SK-MEL-5 (cell line): Measurements from ENCODE around the gene SP140. TPM values are rescaled to one million over a fixed set of nuclear protein-coding genes. Genes with fewer than 3 reads are reported as not detected.

Experiments
- DNase-seq: peaks from one replicate; pipeline ENCODE4 v3.0.0-alpha.2; 2016; ENCODE audit warnings: low read depth, low spot score
- in situ Hi-C: cut with HindIII; loops from 2 replicates; pipeline ENCODE4 v1.10.0; 2016; ENCODE audit warnings: low sequenced_read_pairs, high pct_unique_total_duplicates, low pct_unique_long_range_greater_than_20kb
- polyA plus RNA-seq, 2 experiments: library from polyadenylated mRNA; depleted of rRNA; stranded (reverse); fragments of >200 nt; gene quantifications; 2 replicates each; pipeline ENCODE4 v1.2.3, GENCODE V29; 2015
- total RNA-seq: library from RNA; depleted of rRNA; stranded (reverse); fragments of >200 nt; shearing (Covaris generic); gene quantifications from 2 replicates; pipeline ENCODE4 v1.2.3, GENCODE V29; 2014; rRNA removed

Gene SP140
- total RNA-seq, result not detected in 2 replicates
- polyA plus RNA-seq (2015; cell fraction: cytosol; rRNA removed), result 0.11 TPM in 1 of 2 replicates, not detected in the other
- 3.3 TPM in 1 of 2 replicates, not detected in the other for polyA plus RNA-seq (2015; cell fraction: nucleus; rRNA removed)

DNA sequence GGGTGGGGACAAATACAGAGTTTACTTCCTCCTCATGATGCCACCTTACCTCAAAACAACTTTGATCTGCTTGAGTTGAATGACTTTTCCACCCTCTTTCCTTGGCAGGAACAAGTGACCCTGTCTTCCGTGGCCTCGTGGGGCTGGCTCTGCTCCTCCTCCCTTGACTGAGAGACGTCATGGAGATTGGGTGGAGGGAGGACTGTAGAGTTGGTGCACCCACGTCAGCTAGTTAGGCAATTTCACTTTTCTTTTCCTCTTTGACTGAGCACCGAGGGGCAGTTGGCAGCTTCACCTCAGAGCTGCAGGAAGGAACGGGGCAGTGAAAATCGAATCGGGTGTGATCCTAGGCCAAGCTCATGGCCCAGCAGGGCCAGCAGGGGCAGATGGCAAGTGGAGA, at the start of gene SP140:
SP140 (plus strand) TSS at position 251 of the 400 bp plus-strand sequence; CDS start at position 360, 109 bp downstream.
- in situ Hi-C loops, result no loop called here
- DNase-seq, result no peak

DNA sequence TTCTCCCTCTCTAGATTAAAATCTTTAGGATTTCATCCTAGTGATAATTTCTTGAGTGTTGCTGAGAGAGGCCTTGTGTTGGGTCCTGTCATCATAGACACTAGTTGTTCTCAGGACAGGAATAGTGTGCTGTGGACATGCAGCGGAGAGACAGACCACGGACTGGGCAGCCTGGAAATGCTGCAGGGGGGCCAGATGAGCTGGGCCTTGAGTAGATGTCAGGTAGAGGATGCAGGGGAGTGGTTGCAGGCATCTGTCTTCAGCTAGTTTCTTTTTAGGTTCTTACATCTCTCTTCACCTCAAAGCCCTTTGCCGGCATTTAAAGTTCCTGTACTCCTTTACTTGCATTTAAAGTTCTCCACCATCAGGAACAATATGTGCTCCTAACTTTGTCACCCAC, 48.5 kb upstream of the SP140 start:
- in situ Hi-C loops, result no loop called here

DNA sequence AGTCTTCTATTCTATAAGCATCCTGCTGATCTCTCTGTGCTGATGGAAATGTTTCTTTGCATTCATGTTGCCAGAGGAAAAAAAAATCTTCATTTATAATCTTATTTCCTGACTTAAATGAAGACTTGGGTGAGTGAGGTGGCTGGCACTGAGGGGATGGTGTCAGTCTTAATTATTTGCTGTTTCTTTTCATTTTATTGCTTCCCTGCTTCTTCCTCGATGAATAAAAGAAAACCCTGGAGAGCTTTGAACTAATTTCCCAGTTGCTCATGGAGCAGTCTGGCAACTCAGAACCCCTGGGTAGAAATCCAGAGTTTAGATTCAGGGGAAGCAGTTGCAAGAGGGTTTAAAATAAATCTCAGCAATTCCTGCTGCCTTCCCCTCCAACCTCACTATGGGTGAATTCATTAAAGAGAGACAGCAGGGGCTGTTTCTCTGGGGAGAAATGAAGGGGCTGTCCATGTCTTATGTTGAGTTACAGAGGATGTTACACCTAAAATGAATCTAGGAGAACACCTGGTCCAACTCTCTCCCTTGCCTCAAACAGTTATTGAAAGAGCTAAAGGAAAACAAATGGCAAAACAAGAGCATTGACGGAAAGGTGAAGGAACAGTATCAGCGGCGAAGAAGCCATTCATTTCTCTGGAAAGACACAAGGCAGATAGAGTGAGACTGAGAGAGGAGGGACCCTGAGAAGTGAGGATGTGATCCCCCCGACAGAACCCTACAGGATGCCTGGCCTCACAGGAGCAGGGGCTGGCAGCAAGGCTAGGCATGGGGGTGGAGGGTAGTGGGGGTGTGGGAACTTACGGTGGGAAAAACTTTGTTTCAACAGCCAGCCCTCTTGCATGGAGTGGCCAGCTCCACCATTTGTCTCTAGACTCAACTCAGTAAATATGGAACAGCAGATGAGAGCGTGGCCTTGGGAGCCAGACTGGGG, 46.7 kb upstream of the SP140 start:
- DNase-seq, result no peak
- in situ Hi-C loops, result no loop called here

More for the DNA sequence above, 48.5 kb upstream of the SP140 start:
- DNase-seq, result no peak

DNA sequence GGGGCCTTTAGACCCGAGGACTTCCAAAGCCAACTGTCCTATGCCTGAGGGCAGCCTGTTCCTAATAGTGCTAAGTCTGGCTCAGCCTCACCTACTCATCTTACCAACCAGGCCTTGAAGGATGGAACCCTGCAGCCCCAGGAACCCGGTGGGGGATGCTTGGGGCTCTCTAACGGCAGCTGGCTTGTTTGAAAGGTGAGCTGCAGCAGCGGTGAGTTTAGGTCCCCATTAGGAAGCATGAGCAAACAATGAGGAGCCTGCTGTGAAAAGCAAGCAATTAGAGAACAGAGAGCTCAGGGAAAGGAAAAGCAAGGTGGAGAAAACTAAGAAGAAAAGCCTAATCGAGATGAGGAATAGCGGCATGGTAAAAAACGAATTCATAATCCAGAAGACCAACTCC, 45.6 kb upstream of the SP140 start:
- DNase-seq, result no peak
- in situ Hi-C loops, result no loop called here

DNA sequence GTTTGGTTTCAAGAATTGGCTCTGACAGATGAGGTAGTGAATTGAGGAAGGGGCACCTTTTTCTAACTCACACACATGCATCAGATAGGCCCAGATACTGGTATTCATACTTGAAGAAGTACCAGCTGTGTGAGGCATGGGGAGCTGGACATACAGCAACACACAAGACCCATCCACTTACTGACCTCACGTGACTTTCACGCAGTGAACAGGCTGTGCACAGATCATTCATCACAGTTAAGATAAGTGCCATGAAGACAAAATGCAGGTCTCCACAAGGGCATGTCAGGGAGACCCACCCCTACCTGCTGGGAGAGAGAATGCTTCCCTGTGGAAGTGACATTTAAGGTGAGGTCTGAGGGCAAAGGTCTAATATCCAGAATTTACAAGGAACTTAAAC, 44.3 kb upstream of the SP140 start:
- in situ Hi-C loops, result no loop called here
- DNase-seq, result no peak

DNA sequence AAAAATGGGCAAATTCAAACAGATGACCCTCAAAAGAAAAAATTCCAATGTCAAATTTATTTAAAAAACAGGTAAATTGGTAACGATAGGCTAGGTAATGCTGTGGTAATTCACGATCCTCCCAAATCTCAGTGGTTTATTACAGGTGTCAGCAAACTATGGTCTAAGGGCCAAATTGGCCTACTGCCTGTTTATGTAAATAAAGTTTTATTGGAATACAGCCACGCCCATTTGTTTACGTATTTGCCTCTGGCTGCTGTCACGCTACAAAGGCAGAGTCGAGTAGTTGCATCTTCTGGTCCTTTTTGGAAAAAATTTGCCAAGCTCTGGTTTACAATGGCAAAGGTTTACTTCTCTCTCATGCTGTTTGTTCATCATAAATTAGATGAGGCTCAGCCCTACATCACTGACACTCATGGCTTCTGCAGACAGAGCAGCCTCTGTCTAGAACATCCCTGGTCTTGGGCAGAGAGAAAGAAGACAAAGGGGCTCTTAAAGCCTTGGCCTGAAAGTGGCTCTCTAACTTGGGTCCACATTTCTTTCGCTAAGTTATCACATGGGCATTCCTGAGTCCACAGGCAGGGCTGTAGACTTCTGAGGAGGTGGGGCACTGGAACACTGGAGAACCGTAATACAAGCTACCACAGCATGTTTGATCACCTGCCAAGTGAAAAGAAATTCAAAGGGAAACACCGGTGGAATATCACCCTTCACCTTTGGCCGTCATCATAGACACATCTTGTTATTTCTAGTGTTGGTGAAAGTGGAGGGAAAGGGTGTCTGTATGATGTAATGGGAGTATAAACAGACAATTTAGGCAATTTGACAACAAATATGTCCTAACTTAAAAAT, 40.6 kb upstream of the SP140 start:
- in situ Hi-C loops, result no loop called here
- DNase-seq, result peak; percentile 71

DNA sequence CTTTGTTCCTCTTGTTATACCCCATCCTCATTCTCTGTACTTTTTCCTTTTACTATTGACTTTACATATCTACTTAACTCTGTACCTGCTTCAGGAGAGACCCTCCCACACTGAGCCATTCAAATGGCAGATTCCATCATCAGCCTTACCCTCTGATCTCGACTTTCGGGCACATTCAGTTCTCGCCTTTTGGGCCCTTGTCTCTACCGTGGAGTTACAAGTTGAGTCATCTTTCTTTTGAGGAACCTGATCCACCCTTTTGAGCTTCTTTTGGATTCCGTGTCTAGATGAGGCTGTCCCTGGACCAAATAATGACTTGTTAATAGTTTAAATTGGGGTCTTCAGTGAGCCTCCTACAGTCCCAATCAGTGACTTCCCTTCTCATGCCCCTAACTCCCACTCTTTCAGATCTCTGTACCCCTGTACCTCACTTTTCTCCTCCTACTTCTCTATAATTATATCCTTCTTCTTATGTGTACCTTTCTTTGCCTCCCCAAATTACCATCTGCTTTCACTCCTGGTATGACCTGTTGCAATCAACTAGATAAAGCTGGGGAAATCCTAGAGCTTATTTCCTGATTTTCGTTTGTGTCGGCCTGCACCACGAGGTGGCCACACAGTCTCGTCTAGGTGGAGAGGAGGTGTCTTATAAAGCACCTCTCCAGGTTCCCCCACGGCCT, 23.0 kb upstream of the SP140 start:
- DNase-seq, result no peak
- in situ Hi-C loops, result no loop called here

DNA sequence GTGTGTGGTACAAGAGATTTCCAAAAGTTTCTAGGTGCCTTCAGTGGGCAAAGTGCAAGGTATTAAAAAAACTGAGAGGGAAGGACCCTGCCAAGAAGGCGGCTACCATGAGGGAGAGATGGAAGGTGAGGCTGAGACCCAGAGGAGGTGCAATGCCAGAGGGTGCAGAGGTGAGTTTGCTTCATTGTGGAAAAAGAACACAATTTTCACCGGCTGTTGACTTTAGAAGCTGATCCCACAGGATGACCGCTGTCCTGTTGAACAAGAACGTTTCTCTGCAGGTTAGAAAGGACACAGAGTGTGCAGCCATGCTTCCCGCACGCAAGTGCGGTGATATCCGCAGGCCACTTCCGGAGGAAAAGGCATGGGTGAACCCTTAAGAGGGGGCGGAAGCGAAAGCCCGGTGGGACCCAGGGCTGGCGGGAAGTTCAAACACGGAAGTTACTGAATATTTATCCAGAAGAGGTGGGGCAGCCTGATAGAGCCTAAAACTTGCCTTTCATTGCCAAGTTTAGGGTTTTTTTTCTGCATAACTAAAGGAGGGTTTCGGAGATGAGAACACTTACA, 22.3 kb upstream of the SP140 start:
- no peak for DNase-seq
- in situ Hi-C loops, result no loop called here

DNA sequence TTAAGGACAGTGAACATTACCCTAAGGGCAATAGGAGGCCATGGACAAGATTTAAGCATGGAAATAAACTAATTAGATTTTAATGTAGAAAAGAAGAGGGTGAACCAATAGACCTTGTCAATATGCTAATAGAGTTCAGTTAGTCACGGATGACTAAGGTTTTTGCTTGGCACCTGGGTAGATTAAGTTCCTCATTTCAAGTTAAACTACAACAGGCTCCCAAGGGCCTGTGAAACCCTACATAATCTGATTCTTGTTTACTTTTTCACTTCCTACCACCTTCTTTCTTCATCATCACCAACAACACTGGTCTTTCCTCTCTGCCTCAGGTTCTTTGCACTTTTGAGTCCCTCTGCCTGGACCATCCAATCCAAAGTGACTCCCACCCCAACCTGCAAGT, 20.5 kb upstream of the SP140 start:
- DNase-seq, result no peak
- in situ Hi-C loops, result no loop called here

DNA sequence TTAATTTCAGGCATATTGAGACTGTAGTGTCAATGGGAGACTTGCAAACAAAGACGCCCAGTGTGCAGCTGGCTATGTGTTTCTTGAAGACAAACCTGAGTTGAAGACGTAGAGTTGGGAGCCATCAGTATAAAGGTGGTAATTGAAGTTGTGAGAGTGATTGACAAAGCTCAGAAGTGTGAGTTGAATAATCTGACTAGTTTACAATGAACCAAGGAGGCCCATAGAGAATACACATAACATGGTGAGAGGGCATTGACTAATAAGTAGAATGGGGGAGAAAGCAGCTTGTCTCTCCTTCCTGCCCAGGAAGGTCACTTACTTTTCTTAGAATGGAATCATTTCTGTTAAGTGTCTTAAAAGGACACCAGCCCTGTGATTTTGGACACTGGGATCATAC, 19.8 kb upstream of the SP140 start:
- in situ Hi-C loops, result no loop called here

DNA sequence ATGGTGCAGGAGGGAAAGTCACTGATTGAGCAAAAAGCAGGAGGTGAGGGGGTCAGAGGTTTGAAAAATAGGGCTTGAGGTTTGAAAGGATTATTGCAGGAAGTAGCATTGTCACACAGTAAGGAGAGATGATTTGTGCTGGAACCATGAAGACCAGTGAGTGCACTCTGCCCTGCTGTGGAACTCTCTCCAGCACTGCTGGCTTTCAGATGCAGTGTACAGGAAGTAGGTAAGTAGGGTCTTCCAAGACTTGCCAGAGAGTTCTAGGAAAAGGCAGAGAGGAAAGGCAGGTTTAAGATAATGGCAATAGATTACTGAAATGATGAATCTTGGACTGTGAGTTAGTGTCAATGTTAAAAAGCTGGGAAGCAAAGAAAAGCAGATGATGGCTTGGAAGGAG, 17.0 kb upstream of the SP140 start:
- no peak for DNase-seq
- in situ Hi-C loops, result no loop called here

More for the DNA sequence above, 19.8 kb upstream of the SP140 start:
- no peak for DNase-seq

DNA sequence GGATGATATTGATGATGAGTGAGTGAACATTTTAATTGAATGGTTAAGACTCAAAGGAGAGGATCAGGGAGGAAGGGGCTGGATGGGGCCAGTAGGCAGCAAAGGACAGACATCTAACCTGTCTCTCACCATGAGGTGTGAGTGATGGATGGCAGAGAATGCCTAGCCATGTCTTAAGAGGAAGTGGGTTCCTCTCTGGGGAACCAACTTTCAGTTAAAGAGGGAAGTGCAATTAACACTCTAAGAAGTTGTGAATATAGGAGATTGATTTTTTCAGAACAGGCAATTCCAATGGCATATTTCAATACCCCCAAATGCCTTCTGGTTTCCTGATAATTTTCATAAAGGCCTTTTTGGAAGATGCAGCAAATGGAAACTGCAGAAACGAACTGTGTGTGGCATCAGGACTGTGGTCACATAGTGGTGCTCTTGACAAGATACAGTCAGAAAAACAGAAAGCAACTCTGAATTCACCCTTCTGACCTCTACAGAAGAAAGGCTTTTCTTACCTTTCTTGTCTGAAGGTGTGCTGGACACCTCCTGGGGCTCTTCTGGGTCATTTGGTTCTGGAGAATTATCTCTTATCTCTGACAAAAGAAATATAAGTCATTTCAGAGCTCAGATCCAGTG, 16.0 kb upstream of the SP140 start:
- DNase-seq, result no peak
- in situ Hi-C loops, result no loop called here

DNA sequence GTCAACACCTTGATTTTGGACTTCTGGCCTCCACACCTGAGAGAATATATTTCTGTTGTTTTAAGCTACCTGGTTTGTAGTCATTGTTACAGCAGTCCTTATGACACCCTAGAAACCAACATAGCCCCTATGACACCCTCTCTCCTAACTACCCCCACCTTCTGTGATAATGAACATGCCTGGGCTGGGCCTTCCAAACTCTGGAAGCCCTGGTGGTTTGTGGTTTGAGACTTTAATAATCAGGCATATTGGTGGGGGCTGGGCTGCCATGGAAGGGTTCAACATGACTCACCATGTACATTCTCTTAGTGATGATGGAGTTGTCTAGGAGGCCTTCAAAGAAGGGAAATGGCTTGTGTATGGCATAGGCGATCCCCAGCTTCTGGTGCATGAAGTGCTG, 9.0 kb upstream of the SP140 start:
- DNase-seq, result no peak
- in situ Hi-C loops, result no loop called here

DNA sequence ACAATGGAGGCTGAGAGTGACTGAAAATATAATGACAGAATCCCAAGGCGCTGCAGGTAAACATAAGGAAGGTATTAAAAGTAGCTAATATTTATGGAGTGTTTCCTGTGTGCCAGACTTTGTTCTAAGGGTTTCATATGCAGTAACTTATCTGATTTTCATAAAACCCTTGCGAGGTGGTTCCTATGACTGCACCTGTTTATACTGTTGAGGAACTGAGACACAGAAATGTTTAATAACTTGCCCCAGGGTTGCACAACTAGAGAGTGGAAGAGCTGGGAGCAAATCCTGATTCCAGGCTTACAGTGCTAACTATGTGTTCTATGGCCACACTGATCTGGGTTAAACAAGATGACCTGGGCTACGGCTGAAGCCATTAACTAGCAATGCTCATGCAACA, 8.1 kb upstream of the SP140 start:
- in situ Hi-C loops, result no loop called here
- DNase-seq, result no peak

DNA sequence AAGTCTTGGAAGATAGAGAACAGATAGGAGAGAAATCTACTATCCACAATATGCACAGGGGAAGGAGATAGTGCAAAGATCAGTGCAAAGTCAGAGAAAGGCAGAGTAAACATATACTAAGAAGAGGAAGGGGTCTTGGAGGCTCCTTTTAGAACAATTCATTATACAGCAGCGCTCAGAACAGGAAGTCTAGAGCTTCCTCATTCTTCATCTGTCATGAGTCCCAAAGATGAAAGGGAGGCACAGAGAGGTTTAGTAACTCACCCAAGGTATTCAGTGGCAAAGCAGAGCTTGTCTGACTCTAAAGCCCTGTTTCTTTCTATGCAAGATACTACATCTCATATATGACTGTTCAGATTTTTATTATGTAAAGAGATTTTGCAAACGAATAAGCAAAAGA, 7.1 kb upstream of the SP140 start:
- in situ Hi-C loops, result no loop called here
- no peak for DNase-seq

DNA sequence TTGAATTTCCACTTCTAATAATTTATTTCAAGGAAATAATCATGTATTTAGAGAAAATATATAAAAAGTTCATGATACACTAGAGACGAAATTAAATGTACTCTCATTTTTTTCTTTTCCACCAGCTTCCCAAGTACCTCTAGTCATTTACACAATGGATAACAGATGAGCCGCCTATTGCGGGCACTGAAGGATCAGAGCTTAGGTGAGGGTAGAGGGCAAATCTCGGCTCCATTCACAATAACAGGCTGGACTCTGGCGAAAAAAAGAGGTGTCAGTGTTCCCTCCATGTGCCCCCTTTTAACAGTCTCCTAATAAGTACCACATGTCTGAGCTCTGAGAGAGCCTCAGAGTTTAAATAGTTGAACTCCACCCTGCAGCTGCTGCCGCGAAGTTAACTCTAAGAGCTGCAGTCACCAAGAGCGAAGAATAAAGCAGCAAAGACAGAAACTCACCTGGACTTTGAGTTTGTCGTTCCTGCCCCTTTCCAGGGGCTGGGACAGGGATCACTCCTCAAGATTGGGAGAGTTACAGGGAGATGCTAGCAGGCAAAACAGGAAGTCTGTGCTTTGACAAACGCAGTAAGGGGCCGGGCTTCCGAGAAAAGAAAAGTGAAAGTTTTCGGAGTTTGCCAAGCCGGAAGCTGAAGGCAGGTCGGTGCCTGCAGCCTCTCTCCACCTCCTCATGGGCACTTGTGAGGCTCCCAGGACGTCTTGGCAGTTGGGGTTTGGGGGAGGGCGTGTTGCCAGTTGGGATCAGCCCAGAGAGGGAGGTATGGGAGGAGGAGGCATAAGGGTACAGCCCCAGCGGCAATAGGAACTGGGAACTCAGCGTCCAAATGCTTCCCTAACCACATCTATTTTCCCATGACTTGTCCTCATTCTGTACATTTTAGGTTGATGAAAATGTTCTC, 5.9 kb upstream of the SP140 start, which contains the start of gene SP110:
SP110 (minus strand) TSS at position 566 of the 913 bp plus-strand sequence. CDS start 3,057 bp downstream, outside the sequence.
- DNase-seq, result peak; percentile 80
- in situ Hi-C loops, result no loop called here
